AG04450 (cell line): ENCODE results near the gene S100A2. TPM values are rescaled to one million over a fixed set of nuclear protein-coding genes. Genes with fewer than 3 reads are reported as not detected.

Experiments used
- CTCF ChIA-PET: fragments of 300-600, 350-600 bp; formaldehyde crosslinking; extraction: SDS; loops from one replicate; lab custom pipeline; 2022; ENCODE audit warnings: antibody characterized with exemption, inconsistent platforms; lab: Charles Lee
- POLR2A ChIA-PET: fragments of 350-600 bp; formaldehyde crosslinking; extraction: SDS; loops from one replicate; lab custom pipeline; 2021; ENCODE audit warnings: antibody characterized with exemption, inconsistent platforms; lab: Yijun Ruan, JAX
- DNase-seq: peaks from one replicate; pipeline ENCODE4 v3.0.0-alpha.2; 2011; ENCODE audit warnings: low read depth, low spot score
- H3K27ac ChIP-seq: one replicate; pipeline ENCODE4 v1.5.1; 2012; ENCODE audit warnings: low read depth, low read length, control low read depth
- H3K27me3 ChIP-seq: one replicate; pipeline ENCODE4 v1.6.0; 2012; ENCODE audit warnings: low read length; ENCODE audit not compliant: control insufficient read depth, insufficient read depth
- H3K4me3 ChIP-seq: 2 replicates; pipeline ENCODE4 v1.5.1; 2011; ENCODE audit warnings: mild to moderate bottlenecking, low read depth, low read length, control low read depth
- H3K9me3 ChIP-seq: 2 replicates; pipeline ENCODE4 v1.5.1; 2012; ENCODE audit warnings: low read length; ENCODE audit not compliant: control insufficient read depth, insufficient read depth
- polyA plus RNA-seq: library from polyadenylated mRNA; depleted of rRNA; stranded (reverse); fragments of >200 nt; gene quantifications from 2 replicates; pipeline ENCODE4 v1.2.3, GENCODE V29; 2011
- TF ChIP-seq, protein P1 (sequence below): IDR thresholded peaks from 2 replicates; pipeline ENCODE4 v1.5.1; 2011; ENCODE audit warnings: low read depth, low read length, control low read depth, inconsistent platforms

Gene S100A2
- polyA plus RNA-seq, 1 experiment, result 5.2 TPM

GRCh38 chr1:153547560-153548551, 17.8 kb downstream of the S100A2 start:
- no peak overlapping the region for H3K4me3 ChIP-seq
- H3K9me3 ChIP-seq, result no peaks in the 10 kb centered on the region; the same call in 1 of the 2 replicates
- ChIA-PET CTCF (interaction anchor here (0.6 to 1.8 kb wide), 2 partner anchors 15 to 179 kb away, joined by 5 to 7 read pairs; no protein-coding TSS in a partner anchor), POLR2A (no interaction called here)
- no peak overlapping the region for H3K27ac ChIP-seq
- TF ChIP-seq, protein P1, sequence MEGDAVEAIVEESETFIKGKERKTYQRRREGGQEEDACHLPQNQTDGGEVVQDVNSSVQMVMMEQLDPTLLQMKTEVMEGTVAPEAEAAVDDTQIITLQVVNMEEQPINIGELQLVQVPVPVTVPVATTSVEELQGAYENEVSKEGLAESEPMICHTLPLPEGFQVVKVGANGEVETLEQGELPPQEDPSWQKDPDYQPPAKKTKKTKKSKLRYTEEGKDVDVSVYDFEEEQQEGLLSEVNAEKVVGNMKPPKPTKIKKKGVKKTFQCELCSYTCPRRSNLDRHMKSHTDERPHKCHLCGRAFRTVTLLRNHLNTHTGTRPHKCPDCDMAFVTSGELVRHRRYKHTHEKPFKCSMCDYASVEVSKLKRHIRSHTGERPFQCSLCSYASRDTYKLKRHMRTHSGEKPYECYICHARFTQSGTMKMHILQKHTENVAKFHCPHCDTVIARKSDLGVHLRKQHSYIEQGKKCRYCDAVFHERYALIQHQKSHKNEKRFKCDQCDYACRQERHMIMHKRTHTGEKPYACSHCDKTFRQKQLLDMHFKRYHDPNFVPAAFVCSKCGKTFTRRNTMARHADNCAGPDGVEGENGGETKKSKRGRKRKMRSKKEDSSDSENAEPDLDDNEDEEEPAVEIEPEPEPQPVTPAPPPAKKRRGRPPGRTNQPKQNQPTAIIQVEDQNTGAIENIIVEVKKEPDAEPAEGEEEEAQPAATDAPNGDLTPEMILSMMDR, result no peak
- DNase-seq, result no peak
- H3K27me3 ChIP-seq, result no peaks in the 10 kb centered on the region

DNA sequence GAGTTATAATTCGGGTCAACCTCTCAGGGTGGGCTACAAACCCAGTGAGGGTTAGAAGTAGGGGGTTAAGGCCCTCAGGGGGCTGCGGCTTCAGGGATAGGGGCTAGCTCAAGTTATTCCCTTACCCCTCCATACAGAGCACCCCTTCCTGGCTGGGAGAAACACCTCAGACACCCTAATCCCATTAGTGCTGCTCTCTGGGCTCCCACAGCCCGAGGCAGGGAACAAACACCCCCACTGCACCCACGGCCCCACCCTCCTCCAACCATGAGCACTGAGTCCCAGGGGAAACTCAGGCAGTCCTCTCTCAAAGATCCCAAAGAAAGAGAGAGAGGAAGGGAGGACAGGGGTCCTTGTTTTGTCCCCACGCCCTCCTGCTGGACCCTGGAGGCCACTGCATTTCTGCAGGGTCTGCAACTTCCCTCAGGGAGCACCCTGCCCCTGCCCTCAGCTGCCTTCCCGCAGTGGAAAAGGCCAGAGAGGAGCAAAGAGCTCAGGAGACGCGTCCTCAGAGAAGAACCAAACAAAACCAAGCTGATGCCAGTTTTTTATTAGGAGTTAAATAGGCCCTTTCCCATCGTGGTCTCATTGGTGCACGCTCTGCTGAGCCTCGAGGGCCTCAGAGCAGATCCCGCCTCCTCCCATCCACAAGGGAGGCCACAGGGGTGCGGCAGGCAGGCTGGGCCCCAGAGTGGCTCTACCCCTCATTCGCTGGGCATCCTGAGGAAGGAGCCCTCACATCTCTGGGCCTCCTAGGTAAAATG, 18.7 kb downstream of the S100A2 start:
- Histone ChIP-seq H3K9me3 (no peaks in the 10 kb centered on the region; the same call in 1 of the 2 replicates), H3K27ac (no peak overlapping the region), H3K27me3 (no peaks in the 10 kb centered on the region), H3K4me3 (no peak overlapping the region)
- ChIA-PET CTCF (interaction anchor here (0.6 to 3.6 kb wide), 4 partner anchors 14 to 225 kb away, joined by 5 to 20 read pairs (median 10); no protein-coding TSS in a partner anchor), POLR2A (interaction anchor here (3.1 kb wide), 1 partner anchor 12 kb away, joined by 35 read pairs; the partner anchor contains the start of gene S100A6)
- DNase-seq, result no peak
- TF ChIP-seq, protein P1, result 0 out of 2 replicates have a peak, but pooled peaks have one; percentile 6

DNA sequence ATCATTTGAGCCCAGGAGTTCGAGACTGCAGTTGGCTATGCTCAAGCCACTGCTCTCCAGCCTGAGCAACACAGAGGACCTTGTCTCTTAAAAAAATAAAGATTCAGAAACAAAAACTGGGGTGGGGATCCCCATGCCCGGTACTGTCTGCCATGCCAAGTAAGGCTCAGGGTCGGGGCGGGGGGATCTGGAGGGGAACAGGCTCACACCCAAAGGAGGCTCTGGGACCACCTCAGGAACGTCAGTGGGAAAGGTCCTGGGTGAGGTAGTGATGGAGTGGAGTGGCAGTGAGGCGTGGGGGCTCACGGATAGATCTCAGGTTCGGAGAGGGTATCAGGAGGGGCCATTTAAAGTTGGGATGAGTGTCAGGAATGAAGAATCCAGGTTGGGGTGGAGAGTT, 19.3 kb downstream of the S100A2 start:
- no peak overlapping the region for H3K27ac ChIP-seq
- TF ChIP-seq, protein P1, result no peak
- no peaks in the 10 kb centered on the region; the same call in 1 of the 2 replicates for H3K9me3 ChIP-seq
- H3K27me3 ChIP-seq, result no peaks in the 10 kb centered on the region
- H3K4me3 ChIP-seq, result no peak overlapping the region
- DNase-seq, result no peak
- ChIA-PET CTCF (interaction anchor here (1.2 to 3.6 kb wide), 3 partner anchors 13 to 194 kb away, joined by 4 to 20 read pairs (median 11); no protein-coding TSS in a partner anchor), POLR2A (interaction anchor here (3.1 kb wide), 1 partner anchor 11 kb away, joined by 35 read pairs; the partner anchor contains the start of gene S100A6)

GRCh38 chr1:153545067-153546055, 20.3 kb downstream of the S100A2 start, which contains the start of gene S100A4:
S100A4 (minus strand) TSS chr1:153545806; CDS start chr1:153544794, 1,012 bp downstream.
- Histone ChIP-seq H3K27ac (peak within 1 kb of the TSS; percentile 80), H3K9me3 (no peaks in the 10 kb centered on the region; the same call in 1 of the 2 replicates), H3K4me3 (peak within 1 kb of the TSS; percentile 31; the same call in 1 of the 2 replicates), H3K27me3 (no peaks in the 10 kb centered on the region)
- ChIA-PET CTCF (interaction anchor here (1.0 to 3.6 kb wide), 6 partner anchors 13 to 193 kb away, joined by 3 to 34 read pairs (median 12); no protein-coding TSS in a partner anchor), POLR2A (interaction anchor here (0.6 to 3.1 kb wide), 8 partner anchors 10 to 445 kb away, joined by 3 to 35 read pairs (median 7); partner anchors contain the start of genes RPS27, S100A13, S100A2 and S100A6)
- peak; percentile 71 for DNase-seq
- TF ChIP-seq, protein P1, result no peak
